Limb (tissue), 2 donors: Measurements from ENCODE around the gene RAD51B.

Source experiments
- DNase-seq, 2 donors: peaks; one replicate each; pipeline ENCODE4 v3.0.0-alpha.2; 2016; ENCODE audit errors: extremely low spot score in 2 of 2

RAD51B gene

DNA sequence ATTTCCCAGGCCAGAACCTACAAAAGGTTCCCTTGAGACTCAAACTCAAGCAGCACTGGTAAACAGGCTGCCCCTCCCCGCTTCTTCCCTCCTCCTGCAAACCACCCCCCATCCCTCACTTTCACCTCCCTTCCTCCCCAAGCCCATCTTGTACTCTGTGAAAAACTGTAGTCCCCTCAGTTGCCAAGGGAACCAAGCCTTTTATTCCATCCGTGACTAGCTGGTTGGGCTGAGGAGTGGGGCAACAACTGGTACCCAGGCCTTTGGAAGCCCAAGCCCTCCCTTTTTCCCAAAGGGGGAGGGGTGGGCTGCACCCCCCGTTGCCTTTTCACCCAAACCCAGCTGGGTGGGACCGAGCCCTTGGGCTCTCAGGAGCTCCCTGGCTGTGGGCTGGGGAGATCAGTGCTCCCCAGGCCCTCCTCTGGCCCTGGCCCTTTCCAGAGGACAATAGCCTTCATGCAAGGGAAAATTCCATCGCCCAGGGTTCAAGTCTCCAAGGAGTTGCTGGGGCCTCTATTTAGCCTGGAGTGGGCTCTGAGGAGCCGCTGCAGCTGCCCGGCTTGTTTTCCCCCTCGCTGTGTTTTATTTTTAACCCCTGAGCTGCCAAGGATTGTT, 911.3 kb downstream of the RAD51B start:
- DNase-seq = peak in 1 of 2 donors; percentile 75

DNA sequence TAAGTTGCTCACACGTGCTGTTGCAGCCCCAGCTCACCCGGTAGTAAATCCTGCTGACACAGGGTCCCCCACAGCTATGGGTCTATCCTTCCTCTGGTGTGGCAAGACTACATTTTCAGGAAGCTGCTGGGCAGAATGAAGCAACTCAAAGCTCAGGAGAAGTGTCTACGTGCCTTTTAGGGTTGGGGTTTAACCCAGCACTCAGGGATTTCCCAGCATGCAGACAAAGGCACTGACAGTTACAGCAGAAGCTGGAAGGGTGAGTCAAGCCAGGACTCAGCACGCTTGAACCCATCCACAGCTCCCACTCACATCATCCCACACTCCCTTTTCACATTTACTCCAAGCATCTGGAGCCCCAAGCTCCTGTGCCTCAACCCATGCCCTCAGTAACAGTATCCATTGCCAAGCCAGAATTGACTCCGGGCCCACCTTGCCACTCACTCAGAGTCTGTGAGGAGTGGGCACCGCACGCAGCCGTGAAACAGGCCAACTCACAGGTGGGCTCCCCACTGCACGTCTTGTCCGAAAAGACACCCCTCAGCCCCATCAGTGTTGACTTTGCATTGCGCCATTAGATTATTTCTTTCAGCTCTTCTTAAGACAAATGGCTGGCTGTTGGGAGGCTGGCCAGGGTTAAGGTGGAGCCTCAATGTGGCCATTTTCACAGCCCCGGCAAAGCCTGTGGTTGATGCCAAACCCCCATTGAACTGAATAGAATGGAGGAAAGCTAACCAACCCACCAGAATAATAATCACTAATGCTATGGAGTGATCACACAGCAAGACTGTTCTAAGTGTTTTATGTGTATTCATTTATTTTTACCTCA, 913.7 kb downstream of the RAD51B start:
- no peak for DNase-seq

- no peak for DNase-seq
Observed at GRCh38 chr14:68734231-68734732, 914.7 kb downstream of the RAD51B start.

DNA sequence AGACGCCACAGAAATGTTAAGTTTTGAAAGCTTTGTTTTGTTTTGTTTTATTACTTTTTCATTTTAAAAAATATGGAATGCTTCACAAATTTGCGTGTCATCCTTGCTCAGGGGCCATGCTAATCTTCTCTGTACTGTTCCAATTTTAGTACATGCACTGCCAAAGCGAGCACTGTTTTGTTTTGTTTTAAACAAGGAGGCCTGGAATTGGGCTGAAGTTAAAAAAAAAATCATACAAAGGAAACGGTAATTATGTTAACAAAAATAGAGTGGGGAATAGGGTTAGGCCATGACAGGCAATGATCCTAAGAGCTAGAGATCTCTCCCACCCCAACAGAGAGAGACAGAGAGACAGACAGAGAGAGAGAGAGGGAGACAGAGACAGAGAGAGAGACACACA, 916.3 kb downstream of the RAD51B start:
- DNase-seq = no peak

GRCh38 chr14:68736471-68736871, 916.9 kb downstream of the RAD51B start:
- DNase-seq = peak; percentile 57 to 60

DNA sequence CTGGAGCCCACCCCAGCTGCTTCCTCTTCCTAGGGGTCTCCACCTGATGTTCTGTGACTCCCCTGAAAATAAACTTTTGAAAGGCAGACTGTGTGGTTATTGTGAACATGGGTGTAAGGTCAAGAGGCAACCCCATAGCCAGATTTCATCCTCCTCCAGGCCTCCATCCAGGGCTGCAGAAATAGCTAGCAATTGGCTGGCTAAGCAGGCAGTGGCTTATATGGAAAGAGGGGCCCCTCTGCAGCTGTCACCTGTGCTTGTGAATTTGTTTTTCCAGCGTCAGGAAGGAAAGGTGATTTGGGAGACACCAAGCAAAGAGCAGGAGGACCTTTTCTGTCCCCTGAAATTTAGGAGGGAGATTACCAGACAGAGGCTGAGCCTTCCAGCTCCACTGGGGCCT, 917.5 kb downstream of the RAD51B start:
- no peak for DNase-seq

DNA sequence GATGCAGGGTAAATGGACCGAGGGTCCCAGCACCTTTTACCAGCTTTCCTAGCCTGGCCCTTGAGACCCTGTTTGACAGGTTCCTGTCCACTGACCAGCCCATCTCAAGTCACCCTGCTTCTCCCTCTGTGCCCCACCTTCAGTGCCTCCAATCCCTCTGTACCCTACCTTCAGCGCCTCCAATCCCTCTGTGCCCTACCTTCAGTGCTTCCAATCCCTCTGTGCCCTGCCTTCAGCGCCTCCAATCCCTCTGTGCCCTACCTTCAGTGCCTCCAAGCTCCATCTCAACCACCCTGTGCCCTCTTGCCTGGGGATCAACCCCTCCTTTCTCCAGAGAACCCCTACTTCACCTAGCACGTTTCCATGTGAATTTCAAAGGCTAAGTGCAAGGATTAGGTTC, 919.0 kb downstream of the RAD51B start:
- no peak for DNase-seq

DNA sequence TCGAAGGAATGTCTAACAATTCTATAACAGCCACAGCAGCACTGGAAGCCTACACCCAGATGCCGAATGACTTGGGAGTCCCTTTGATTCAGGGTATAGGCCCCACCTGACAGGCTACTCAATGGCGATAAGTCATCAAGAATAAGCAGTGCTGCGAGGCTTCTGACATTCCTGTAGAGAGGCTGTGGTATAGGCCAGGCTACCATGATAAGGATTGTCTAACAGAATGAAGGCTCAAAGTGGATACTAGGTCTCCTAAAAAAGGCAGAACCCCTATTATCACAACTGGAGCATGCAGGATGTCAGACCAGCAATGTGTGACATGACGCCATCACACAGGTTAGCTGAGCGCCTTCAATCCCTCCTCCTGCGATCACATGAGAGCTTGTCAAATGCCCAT, 920.1 kb downstream of the RAD51B start:
- DNase-seq = no peak

DNA sequence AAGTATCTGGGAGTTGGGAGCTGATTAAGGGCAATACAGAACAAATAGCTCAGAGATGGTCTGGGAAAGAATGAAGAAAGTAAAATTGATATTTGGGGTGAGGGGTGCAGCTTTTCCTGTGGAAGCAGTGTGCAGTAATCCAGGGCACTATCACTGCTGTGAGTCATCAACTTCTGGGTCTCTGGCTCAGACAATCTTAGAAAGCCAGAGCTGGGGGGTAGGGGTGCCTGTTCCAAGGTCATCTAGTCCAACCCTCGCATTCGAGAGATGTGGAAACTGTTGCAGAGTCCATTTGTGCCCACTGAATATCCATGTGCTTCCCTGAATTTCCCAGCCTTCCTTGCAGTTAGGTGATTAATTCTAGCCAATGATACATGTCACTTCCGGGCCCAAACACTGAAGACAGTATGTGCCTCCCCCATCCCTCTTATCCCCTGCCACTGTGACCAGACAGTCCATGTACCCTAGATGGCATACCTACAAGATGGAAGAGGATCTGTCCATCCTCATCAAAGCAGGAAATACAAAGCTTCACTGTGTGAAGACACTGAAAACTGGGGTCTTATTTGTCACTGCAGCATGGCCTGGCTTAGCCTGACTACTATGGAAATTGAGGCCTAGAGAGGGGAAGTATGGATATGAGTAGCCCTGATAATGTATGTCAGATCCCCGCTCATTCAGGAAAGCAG, 921.4 kb downstream of the RAD51B start:
- DNase-seq = no peak

GRCh38 chr14:68741477-68741791, 921.9 kb downstream of the RAD51B start:
- DNase-seq = no peak

DNA sequence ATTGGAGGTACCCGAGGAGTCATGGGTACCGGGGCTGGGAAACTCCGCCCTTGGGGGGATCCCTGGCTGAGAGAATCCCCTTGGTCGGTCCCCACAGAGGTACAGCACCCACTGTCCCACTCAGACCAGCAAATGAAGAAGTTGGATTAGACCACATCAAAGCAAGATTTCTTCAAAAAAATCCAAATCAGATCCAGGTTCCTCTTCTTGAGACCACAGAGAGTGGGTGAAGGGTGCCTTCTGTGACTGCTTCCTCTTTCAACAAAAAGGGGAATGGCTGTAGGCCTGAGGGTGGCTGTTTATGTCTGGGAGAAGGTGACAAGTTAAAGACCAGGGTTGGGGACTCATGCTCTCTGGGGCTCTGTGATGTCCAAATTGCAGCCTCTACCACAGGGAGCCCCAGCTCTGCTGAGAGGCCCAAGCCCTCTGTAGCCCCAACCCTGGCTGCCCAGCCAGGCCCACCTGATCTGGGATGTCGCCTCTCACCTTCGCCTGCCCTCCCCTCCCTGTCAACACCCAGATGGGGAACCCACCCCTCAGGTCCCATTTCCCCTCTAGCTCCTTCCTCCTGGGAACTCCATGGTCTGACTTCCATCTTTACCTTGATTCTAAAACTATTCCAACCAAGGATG, 922.4 kb downstream of the RAD51B start:
- DNase-seq = no peak

GRCh38 chr14:68744613-68745012, 925.0 kb downstream of the RAD51B start:
- DNase-seq = no peak

GRCh38 chr14:68747393-68747792, 927.8 kb downstream of the RAD51B start:
- no peak for DNase-seq

DNA sequence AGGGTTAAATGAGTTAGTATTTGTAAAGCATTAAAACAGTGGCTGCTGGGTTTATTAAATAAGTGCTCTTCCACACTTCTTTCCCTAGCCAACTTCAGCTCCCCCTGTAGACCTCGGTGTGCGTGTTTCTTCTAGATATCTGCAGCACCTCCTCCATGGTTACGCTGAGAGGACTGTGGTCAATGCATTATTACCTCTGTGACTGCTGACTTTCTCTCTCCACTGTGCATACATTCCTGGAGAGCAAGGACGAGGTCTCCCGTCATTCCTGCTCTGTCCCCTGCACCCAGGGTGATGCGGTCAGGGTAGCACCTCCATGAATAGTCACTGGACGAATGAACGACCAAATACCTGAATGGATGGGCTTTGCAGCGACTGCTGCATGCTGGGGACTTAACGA, 928.7 kb downstream of the RAD51B start:
- no peak for DNase-seq

DNA sequence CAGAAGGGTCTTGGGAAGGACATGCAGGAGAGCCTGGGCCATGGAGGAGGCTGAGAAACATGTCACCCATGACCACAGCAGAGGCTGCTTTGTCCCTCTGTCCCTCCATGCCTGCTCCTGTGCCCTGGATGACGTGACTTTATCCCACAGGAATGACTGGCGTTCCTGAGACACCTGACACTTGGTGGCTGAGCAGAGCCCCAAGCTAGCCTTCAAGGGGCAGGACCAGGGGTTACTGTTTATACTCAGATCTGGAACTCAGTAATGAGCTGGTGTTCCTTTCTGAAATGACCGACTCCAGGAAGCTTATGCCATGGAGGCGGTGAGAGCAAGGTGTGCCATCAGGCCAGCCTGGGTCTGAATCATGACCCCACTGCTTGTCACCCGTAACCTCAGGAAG, 929.1 kb downstream of the RAD51B start:
- DNase-seq = no peak

GRCh38 chr14:68749487-68750475, 930.2 kb downstream of the RAD51B start:
- DNase-seq = no peak

- no peak for DNase-seq
Observed at GRCh38 chr14:68752271-68753006, 932.9 kb downstream of the RAD51B start.

- DNase-seq = no peak
Observed at GRCh38 chr14:68753690-68754089, 934.1 kb downstream of the RAD51B start.

DNA sequence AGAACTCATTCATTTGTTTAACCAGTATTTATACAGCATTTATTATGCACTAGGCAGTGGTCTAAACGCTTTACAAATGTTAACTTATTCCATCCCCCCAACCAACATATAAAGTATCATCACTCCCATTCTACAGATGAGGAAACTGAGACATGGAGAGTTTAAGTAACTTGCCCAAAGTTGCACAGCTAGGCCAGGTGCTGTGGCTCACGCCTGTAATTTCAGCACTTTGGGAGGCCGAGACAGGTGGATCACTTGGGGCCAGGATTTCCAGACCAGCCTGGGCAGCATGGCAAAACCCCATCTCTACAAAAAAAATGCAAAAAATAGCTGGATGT, 935.4 kb downstream of the RAD51B start:
- DNase-seq = no peak

- DNase-seq = no peak
Observed at GRCh38 chr14:68756000-68756481, 936.5 kb downstream of the RAD51B start.
